ENCODE data around the gene THY1.
"Not testable (repeated sequence)": the region's sequence is repeated elsewhere in the genome, so short reads cannot be mapped to it uniquely, and the experiment has no call there.

THY1 gene

DNA sequence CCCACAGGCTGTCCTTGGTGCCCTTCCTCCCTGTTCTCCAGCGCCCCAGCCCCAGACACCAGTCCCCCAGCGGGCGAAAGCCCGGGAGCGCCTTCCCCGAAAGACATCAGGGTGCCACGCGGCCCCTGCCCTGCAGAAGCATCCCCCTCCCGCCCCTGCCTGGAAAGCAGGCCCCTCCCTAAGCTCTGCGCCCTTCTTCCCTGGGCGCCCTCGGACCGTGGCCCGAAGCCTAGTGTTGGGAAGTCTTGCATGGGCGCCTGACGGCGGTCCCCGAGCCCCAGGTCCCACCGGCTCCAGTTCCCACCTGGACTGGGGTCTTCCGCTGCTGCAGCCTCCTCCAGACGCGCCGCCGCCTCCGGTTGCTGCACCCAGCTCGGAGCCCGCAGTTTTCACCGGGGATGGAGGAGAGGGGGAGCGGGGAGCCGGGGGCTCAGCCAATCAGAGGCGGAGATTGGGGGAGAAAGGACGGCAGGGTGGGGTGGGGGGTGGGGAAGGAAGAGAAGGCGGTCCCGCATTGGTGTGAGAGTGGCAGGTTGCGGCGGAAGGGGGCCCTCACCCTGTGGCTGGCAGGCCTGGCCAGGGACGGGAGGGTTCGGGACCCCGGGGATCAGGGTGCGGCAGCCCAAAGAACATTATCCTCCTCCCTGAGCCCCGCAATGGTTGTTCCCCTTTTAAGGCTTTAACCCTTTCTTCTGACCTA lies at the start of gene THY1:
TSS of gene THY1 (minus strand) at position 364 of the 700 bp plus-strand sequence. CDS start 2,267 bp downstream, outside the sequence.
- DNase-seq: peak; percentile 62

DNA sequence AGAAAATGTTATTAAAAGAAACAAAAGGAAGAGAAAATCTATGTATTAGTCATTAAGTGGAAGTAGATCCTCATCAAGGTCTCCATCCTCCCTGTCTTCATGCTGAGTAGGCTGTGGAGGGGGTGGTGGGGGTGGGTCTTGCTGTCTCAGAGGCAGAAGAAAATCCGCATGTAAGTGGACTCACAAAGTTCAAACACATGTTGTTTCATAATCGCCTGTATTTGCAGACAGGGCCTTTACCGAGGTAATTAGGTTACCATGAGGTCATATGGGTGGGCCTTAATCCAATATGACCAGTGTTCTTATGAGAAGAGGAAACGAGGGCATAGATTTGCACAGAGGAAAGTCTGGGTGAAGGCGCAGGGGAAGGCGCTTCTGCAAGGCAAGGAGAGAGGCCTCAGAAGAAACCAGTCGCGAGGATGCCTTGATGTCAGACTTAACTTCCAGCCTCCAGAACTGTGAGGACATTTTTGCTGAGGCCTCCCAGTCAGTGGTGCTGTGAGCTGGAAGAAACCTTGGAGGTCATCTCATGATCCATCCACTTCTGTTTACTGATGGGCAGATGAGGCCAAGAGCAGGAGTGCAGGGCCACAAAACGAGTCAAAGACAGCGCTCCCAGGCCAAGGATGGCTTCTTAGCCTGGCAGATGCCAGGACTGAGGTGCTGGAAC lies 49.3 kb upstream of the THY1 start:
- peak; percentile 32 for DNase-seq

- no peak for DNase-seq
Measured at GRCh38 chr11:119471329-119471728, 48.4 kb upstream of the THY1 start.

GRCh38 chr11:119470317-119471291 lies 47.6 kb upstream of the THY1 start:
- peak; percentile 93 for DNase-seq

DNA sequence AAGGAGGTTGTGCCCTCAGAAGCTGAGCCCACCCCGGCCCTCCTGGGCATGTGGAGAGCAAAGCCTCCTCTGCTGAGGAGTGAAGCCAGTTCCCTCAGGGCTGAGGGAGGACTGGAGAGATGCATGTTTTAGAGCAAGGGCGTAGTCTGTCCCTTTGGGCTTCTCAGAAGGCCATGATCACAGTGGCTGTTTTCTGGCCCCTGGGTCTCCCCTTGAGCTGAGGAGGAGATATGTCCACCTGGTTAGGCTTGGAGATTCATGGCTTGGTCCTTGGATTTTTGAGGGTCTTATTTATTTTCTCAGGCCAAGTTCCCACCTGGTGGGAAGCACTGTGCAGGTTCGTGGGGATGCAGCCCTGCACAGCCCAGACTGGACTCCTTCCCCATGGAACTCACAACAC lies 46.5 kb upstream of the THY1 start:
- no peak for DNase-seq

GRCh38 chr11:119468511-119468910 lies 45.5 kb upstream of the THY1 start:
- no peak for DNase-seq

DNA sequence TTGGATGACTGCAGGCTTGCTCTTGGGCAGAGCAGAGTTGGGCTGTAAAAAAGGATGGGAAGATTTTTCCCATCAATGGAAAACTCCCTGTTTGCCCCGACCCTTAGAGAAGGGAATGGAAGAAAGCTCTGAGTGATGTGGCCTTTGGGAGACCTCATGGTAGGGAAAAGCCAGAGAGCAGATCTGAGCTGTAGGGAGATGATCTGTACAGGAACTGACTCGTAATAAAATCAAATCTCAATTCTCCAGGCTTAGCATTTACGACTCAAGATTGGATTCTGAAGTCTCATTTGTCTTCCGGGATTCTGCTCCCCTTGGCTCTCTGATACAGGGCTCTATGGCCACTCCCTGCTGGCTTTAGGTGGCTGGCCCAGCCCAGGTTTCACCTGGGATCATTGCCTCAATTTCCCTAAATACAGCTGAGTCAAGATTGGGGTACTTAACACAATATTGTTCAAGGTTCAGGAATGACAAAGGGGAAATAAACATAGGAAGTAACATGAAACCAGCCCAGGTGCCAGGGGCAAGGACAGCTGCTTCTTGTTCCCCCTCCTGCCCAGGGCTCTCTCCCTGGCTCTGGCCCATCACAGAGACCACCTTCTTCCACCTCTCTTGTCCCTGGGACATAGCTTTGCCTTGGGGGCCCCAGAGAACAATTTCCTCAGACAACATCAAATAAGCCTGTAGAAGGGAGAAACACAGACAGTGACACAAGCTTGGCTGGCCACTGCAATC lies 38.4 kb upstream of the THY1 start:
- peak; percentile 58 for DNase-seq

- peak; percentile 93 for DNase-seq
Measured at GRCh38 chr11:119460582-119460981, 37.6 kb upstream of the THY1 start.

DNA sequence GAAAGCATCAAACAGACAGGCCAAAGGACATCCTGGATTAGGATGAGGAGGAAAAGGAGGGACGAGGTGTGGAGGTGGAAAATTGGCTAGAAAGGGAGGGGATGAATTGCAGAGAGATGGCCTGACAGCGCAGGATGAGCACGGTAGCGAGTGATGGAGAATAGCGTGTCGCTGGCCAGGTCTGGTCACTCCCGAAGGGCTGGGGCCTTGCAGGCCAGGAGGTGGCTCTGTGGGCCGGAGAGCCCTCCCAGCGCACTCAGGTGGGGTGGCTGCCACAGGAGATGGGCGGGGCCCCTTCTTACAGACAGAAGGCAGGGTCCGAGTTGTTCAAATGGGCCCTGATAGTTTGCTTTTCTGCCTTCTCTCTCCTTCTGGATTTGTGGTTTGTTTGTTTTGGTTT lies 37.1 kb upstream of the THY1 start:
- DNase-seq: no peak

- DNase-seq: no peak
Measured at GRCh38 chr11:119459293-119459976, 36.5 kb upstream of the THY1 start.

GRCh38 chr11:119455708-119456107 lies 32.7 kb upstream of the THY1 start:
- DNase-seq: not testable (repeated sequence)

GRCh38 chr11:119455241-119455640 lies 32.3 kb upstream of the THY1 start:
- DNase-seq: not testable (repeated sequence)

DNA sequence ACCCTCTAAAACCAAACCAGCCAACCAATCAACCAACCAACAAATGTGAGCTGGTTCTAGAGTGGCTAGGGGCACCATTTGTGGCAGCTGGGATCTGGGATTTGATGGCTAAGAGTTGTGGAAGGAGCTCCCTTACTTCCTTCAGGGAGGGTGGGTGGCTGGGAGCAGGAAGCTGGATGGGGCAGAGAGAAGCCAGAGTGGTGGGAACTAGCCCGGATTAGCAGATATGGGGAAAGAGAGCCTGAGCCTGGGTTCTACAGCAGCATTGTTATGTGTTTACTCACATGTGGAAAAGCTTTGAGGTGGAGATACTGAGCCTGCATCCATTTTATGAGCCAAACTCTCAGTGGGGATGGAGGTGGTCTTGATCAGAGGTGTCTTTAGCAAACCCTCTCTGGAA lies 30.9 kb upstream of the THY1 start:
- no peak for DNase-seq

- no peak for DNase-seq
Measured at GRCh38 chr11:119450590-119451326, 27.8 kb upstream of the THY1 start.

GRCh38 chr11:119449498-119449897 lies 26.5 kb upstream of the THY1 start:
- no peak for DNase-seq

DNA sequence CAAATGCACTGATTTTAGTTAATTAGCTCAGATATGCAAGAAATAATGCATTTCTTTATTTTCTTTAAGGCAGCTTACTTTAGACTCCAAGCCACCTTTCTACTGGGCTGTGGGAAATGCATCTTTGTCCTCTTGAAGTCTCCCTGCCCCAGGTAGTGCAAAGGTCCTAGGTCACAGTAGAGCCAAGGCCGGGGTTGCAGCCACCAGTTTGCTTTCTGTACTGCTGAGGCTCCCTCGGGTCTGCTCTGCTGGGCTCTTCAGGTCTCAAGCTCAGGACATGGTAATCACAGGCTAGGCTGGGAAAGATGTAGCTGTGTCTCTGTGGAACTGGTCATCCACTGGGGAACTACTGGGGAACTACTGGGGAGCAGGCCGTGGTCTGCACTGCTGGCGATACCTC lies 25.4 kb upstream of the THY1 start:
- no peak for DNase-seq

- DNase-seq: no peak
Measured at GRCh38 chr11:119447664-119448242, 24.8 kb upstream of the THY1 start.

DNA sequence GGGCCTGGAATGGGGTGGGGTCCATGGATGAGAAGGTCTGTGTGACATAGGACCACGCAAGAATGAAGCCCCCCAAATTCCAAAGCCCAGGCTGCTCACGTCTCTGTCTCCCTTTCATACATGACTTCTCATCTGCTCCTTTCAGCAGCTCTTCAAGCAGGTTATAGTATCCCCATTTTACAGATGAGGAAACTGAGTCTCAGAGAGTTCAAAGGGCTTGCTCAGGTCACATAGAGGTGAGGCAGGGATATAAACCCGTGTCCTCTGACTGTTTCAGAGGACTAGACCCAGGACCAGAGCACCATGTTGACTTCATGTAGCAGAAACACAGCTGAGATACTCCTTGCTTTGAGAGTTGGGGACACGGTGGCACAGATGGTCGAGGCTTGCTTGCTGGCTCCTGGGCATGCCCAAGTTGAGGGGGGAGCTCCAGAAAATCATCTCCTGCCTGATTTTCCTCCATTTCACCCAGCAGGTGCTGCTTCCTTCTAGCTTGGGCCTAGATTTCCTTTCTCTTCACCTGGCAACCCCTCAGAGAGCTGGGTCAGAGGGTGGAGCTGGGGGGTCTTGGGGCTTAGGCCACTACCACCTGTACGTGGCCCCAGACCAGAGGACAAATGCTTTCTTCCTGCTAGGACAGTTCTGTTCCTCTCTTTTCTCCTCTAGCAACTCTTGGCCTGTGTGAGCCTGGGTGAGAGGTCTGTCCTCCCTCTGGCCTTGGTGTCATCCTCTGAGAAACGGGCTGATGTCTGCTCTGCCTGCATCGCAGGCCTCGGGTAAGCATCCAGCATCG lies 24.1 kb upstream of the THY1 start:
- no peak for DNase-seq

GRCh38 chr11:119446434-119446833 lies 23.5 kb upstream of the THY1 start:
- no peak for DNase-seq

- no peak for DNase-seq
Measured at GRCh38 chr11:119445850-119446249, 22.9 kb upstream of the THY1 start.

Data from HCEC 1CT (cell line).